Peyer's patch (tissue), 4 donors: ENCODE measurements around the gene SLC4A3. TPM values are rescaled to one million over a fixed set of nuclear protein-coding genes. Genes with fewer than 3 reads are reported as not detected.

Experiments used
- DNase-seq, 3 donors: peaks; one replicate each; pipeline ENCODE4 v3.0.0-alpha.2; 2017 to 2019
- H3K27ac ChIP-seq, 4 donors: fragments of 200-600 bp; sonication (generic); one replicate each; pipeline ENCODE4 v1.5.1; 2016 to 2019
- H3K27me3 ChIP-seq, 2 donors: fragments of 200-600 bp; sonication (generic); one replicate each; pipeline ENCODE4 v1.5.1; 2019
- H3K36me3 ChIP-seq, 3 donors: fragments of 200-600 bp; sonication (generic); one replicate each; pipeline ENCODE4 v1.5.1; 2016 to 2019
- H3K4me1 ChIP-seq, 4 donors: fragments of 200-600 bp; sonication (generic); one replicate each; pipeline ENCODE4 v1.5.1; 2016 to 2019
- H3K4me3 ChIP-seq, 4 donors: fragments of 200-600 bp; sonication (generic); 1 replicate in 3 of 4; 2 replicates in 1 of 4; pipeline ENCODE4 v1.5.1; 2016 to 2019; ENCODE audit warnings: mild to moderate bottlenecking in 1 of 4
- H3K9me3 ChIP-seq, 4 donors: fragments of 200-600 bp; sonication (generic); one replicate each; pipeline ENCODE4 v1.5.1; 2016 to 2019; ENCODE audit warnings: mild to moderate bottlenecking in 1 of 4
- CTCF ChIP-seq, 6 experiments: fragments of 450-650 bp in 4 of 6; fragments of 200-600 bp in 2 of 6; sonication (generic) in 1 of 6; IDR thresholded peaks; one replicate each; pipeline ENCODE4 v1.5.1; 2017 to 2019; ENCODE audit warnings: antibody characterized with exemption in 6 of 6, mild to moderate bottlenecking in 3 of 6, moderate library complexity in 1 of 6
- POLR2A ChIP-seq, 2 donors: fragments of 450-650 bp; IDR thresholded peaks; one replicate each; pipeline ENCODE4 v1.5.1; 2017; ENCODE audit warnings: antibody characterized with exemption in 2 of 2, mild to moderate bottlenecking in 2 of 2, moderate library complexity in 2 of 2
- total RNA-seq, 4 donors: library from RNA; depleted of rRNA; stranded (reverse); fragments of >200 nt; gene quantifications; one replicate each; pipeline ENCODE4 v1.1.0, GENCODE V29; 2016

The SLC4A3 gene
- total RNA-seq, 4 donors from 2014 or later = 0.57 to 8.1 TPM; not detected in 2

GRCh38 chr2:219631904-219632759 lies 4.7 kb downstream of the SLC4A3 start:
- H3K4me1 ChIP-seq = peaks cover 0 to 8% (median 3%) of the 10 kb centered on the region in 4 donors
- no peaks in the 10 kb centered on the region for H3K9me3 ChIP-seq
- DNase-seq = peak in 2 of 3 donors; percentile 39 to 48
- H3K36me3 ChIP-seq = no peaks in the 10 kb centered on the region
- H3K27me3 ChIP-seq = no peaks in the 10 kb centered on the region
- no peak overlapping the region for H3K27ac ChIP-seq
- TF ChIP-seq CTCF (IDR thresholded peaks at IDR 0.05) = no peak
- TF ChIP-seq POLR2A (IDR thresholded peaks at IDR 0.05) = no peak
- no peak overlapping the region for H3K4me3 ChIP-seq

- no peaks in the 10 kb centered on the region for H3K9me3 ChIP-seq
- H3K27me3 ChIP-seq = no peaks in the 10 kb centered on the region
- H3K4me3 ChIP-seq = no peak overlapping the region
- H3K27ac ChIP-seq = no peak overlapping the region
- no peak for TF ChIP-seq POLR2A (IDR thresholded peaks at IDR 0.05)
- TF ChIP-seq CTCF (IDR thresholded peaks at IDR 0.05) = no peak
- H3K36me3 ChIP-seq = no peaks in the 10 kb centered on the region
- DNase-seq = no peak
- H3K4me1 ChIP-seq = peaks cover 0 to 5% (median 2%) of the 10 kb centered on the region in 4 donors
These were observed 5.3 kb downstream of the SLC4A3 start for GRCh38 chr2:219632760-219633105.

- H3K9me3 ChIP-seq = no peaks in the 10 kb centered on the region
- no peaks in the 10 kb centered on the region for H3K36me3 ChIP-seq
- DNase-seq = no peak
- no peak overlapping the region for H3K4me3 ChIP-seq
- no peak for TF ChIP-seq CTCF (IDR thresholded peaks at IDR 0.05)
- TF ChIP-seq POLR2A (IDR thresholded peaks at IDR 0.05) = no peak
- H3K27ac ChIP-seq = no peak overlapping the region
- H3K27me3 ChIP-seq = no peaks in the 10 kb centered on the region
- H3K4me1 ChIP-seq = no peaks in the 10 kb centered on the region
These were observed 6.0 kb downstream of the SLC4A3 start for GRCh38 chr2:219633276-219634065.

- H3K9me3 ChIP-seq = no peaks in the 10 kb centered on the region
- TF ChIP-seq CTCF (IDR thresholded peaks at IDR 0.05) (no peak), POLR2A (IDR thresholded peaks at IDR 0.05) (no peak)
- no peak overlapping the region for H3K4me3 ChIP-seq
- no peaks in the 10 kb centered on the region for H3K4me1 ChIP-seq
- H3K36me3 ChIP-seq = no peaks in the 10 kb centered on the region
- no peak for DNase-seq
- H3K27ac ChIP-seq = no peak overlapping the region
- no peaks in the 10 kb centered on the region for H3K27me3 ChIP-seq
These were observed 6.9 kb downstream of the SLC4A3 start for GRCh38 chr2:219634171-219634940.

GRCh38 chr2:219634951-219635751 lies 7.7 kb downstream of the SLC4A3 start:
- Histone ChIP-seq H3K27ac (no peak overlapping the region), H3K27me3 (no peaks in the 10 kb centered on the region), H3K4me3 (no peak overlapping the region), H3K36me3 (no peaks in the 10 kb centered on the region), H3K4me1 (no peaks in the 10 kb centered on the region), H3K9me3 (no peaks in the 10 kb centered on the region)
- DNase-seq = peak in 1 of 3 donors; percentile 39
- TF ChIP-seq CTCF (IDR thresholded peaks at IDR 0.05) = no peak
- no peak for TF ChIP-seq POLR2A (IDR thresholded peaks at IDR 0.05)
